ENCODE data around the gene DNAH9.

DNA sequence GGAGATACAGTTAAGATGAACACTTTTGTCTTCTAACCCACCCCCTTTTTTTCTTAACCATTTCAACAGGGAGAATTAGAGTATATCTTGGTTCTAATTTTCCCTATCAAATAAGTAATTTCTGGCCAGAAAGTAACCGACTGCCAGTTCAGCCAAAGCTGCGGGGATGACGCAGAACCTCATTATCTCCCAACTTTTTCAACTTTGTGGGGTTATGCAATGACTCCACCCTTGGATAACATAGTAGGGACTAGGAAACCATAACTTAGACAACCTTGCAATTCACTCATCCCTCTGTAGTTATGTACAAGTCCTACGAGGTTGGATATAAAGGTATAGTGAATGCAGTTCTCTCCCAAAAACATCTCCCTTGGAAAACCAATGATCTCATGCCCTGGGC, 215.0 kb downstream of the DNAH9 start:
- TF ChIP-seq EP300 (IDR thresholded peaks at IDR 0.05; ENCODE audit: borderline replicate concordance in 1 of 2, low read depth in 2 of 2, low read length in 2 of 2), result no peak
- TF ChIP-seq, protein P1, sequence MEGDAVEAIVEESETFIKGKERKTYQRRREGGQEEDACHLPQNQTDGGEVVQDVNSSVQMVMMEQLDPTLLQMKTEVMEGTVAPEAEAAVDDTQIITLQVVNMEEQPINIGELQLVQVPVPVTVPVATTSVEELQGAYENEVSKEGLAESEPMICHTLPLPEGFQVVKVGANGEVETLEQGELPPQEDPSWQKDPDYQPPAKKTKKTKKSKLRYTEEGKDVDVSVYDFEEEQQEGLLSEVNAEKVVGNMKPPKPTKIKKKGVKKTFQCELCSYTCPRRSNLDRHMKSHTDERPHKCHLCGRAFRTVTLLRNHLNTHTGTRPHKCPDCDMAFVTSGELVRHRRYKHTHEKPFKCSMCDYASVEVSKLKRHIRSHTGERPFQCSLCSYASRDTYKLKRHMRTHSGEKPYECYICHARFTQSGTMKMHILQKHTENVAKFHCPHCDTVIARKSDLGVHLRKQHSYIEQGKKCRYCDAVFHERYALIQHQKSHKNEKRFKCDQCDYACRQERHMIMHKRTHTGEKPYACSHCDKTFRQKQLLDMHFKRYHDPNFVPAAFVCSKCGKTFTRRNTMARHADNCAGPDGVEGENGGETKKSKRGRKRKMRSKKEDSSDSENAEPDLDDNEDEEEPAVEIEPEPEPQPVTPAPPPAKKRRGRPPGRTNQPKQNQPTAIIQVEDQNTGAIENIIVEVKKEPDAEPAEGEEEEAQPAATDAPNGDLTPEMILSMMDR (IDR thresholded peaks at IDR 0.05; ENCODE audit: control extremely low read depth in 1 of 3, insufficient read depth in 1 of 3, low read depth in 1 of 3, low read length in 3 of 3), result no peak

All from H1 (cell line).